Activated CD8-positive, alpha-beta T cell treated with anti-CD3 and anti-CD28 coated beads, Interleukin-2, amount 10 ng/mL, durations not matched to agents 7 days and 5 days (primary cell): Measurements from ENCODE around the gene HIVEP2. TPM values are rescaled to one million over a fixed set of nuclear protein-coding genes. Genes with fewer than 3 reads are reported as not detected.

Experiments
- ATAC-seq: fragments of 150-1000 bp; cut with Tn5 transposase; one replicate; pipeline ENCODE4 v1.10.0; 2021; ENCODE audit warnings: moderate library complexity
- CTCF ChIA-PET: fragments of 350-600 bp; sonication (Branson Sonifier 250); formaldehyde crosslinking; loops from one replicate; lab custom pipeline; 2021; ENCODE audit warnings: antibody characterized with exemption; lab: Charles Lee
- POLR2A ChIA-PET: fragments of 350-600 bp; sonication (Branson Sonifier 250); formaldehyde crosslinking; loops from one replicate; lab custom pipeline; 2021; ENCODE audit warnings: antibody characterized with exemption; lab: Charles Lee
- DNase-seq: peaks from one replicate; pipeline ENCODE4 v3.0.0-alpha.2; 2020
- H3K27ac Mint-ChIP-seq: one replicate; pipeline ENCODE4 v1.8.0; 2021; ENCODE audit warnings: mild to moderate bottlenecking, mixed read lengths
- H3K27me3 Mint-ChIP-seq: one replicate; pipeline ENCODE4 v1.8.0; 2021; ENCODE audit warnings: low read depth, mixed read lengths
- H3K36me3 Mint-ChIP-seq: one replicate; pipeline ENCODE4 v1.8.0; 2021; ENCODE audit warnings: low read depth, mixed read lengths
- H3K4me1 Mint-ChIP-seq: one replicate; pipeline ENCODE4 v1.8.0; 2021; ENCODE audit warnings: low read depth, mixed read lengths
- H3K4me3 Mint-ChIP-seq: one replicate; pipeline ENCODE4 v1.8.0; 2021; ENCODE audit warnings: mild to moderate bottlenecking, mixed read lengths
- H3K9me3 Mint-ChIP-seq: one replicate; pipeline ENCODE4 v1.8.0; 2022; ENCODE audit warnings: mixed read lengths; ENCODE audit not compliant: insufficient read depth
- total RNA-seq, 2 experiments: library from RNA; stranded (reverse); gene quantifications; one replicate each; pipeline ENCODE4 v1.2.3, GENCODE V29; 2021

HIVEP2 gene
- total RNA-seq, 2 experiments from 2014 or later: 22.8 to 23.1 TPM

GRCh38 chr6:142702501-142703460, 242.2 kb downstream of the HIVEP2 start:
- H3K4me3 Mint-ChIP-seq: no peak overlapping the region
- DNase-seq (no peak), ATAC-seq (no peak)
- no peaks in the 10 kb centered on the region for H3K36me3 Mint-ChIP-seq
- H3K27ac Mint-ChIP-seq: no peak overlapping the region
- H3K4me1 Mint-ChIP-seq: peaks cover 18% of the 10 kb centered on the region
- ChIA-PET CTCF (interaction anchor here (1.3 to 2.9 kb wide), 2 partner anchors 10 to 44 kb away, joined by 4 to 14 read pairs; no protein-coding TSS in a partner anchor), POLR2A (no interaction called here)
- no peaks in the 10 kb centered on the region for H3K27me3 Mint-ChIP-seq
- H3K9me3 Mint-ChIP-seq: no peaks in the 10 kb centered on the region

Other genes starting within 250 kb of the HIVEP2 start
- gene AIG1, start 115.7 kb upstream of the HIVEP2 start, total RNA-seq: 10 to 100 TPM; 13.0 to 14.2 TPM